Stimulated activated naive B cell treated with anti-CD40 and anti-IgM and Interleukin-4, amounts not matched to agents 10 μg/mL and 1 μg/mL and 100 μg/mL, for 72 hours (primary cell): Measurements from ENCODE around the gene RSRC1.

Source experiments
- ATAC-seq, 2 donors: fragments of 150-1000 bp; cut with Tn5 transposase; replicated peaks; 2 replicates each; pipeline ENCODE4 v1.10.0; 2021; ENCODE audit warnings: moderate library complexity in 1 of 2
- DNase-seq: peaks from one replicate; pipeline ENCODE4 v3.0.0; 2021
- H3K27ac Mint-ChIP-seq: one replicate; pipeline ENCODE4 v1.8.0; 2022; ENCODE audit warnings: mild to moderate bottlenecking, mixed read lengths
- H3K27me3 Mint-ChIP-seq, 2 donors: one replicate each; pipeline ENCODE4 v1.8.0; 2022; ENCODE audit warnings: mixed read lengths in 2 of 2
- H3K36me3 Mint-ChIP-seq, 2 donors: one replicate each; pipeline ENCODE4 v1.8.0; 2022; ENCODE audit warnings: mixed read lengths in 2 of 2, mild to moderate bottlenecking in 1 of 2
- H3K4me1 Mint-ChIP-seq, 2 donors: one replicate each; pipeline ENCODE4 v1.8.0; 2022; ENCODE audit warnings: mixed read lengths in 2 of 2, mild to moderate bottlenecking in 1 of 2
- H3K4me3 Mint-ChIP-seq, 2 donors: one replicate each; pipeline ENCODE4 v1.8.0; 2022; ENCODE audit warnings: mild to moderate bottlenecking in 2 of 2, mixed read lengths in 2 of 2, moderate library complexity in 1 of 2
- H3K9me3 Mint-ChIP-seq, 2 donors: one replicate each; pipeline ENCODE4 v1.8.0; 2022; ENCODE audit warnings: mixed read lengths in 2 of 2, mild to moderate bottlenecking in 1 of 2

Gene RSRC1

GRCh38 chr3:158359339-158359738 is 249.4 kb downstream of the RSRC1 start:
- Mint-ChIP-seq H3K36me3 (peaks cover 25 to 32% of the 10 kb centered on the region in 2 donors), H3K4me3 (no peak overlapping the region), H3K9me3 (peaks cover 4 to 5% of the 10 kb centered on the region in 2 donors), H3K27ac (no peak overlapping the region), H3K27me3 (no peaks in the 10 kb centered on the region), H3K4me1 (peaks cover 0 to 6% of the 10 kb centered on the region in 2 donors)
- ATAC-seq (no peak), DNase-seq (no peak)

- no peak for ATAC-seq
- H3K27me3 Mint-ChIP-seq, result no peaks in the 10 kb centered on the region
- H3K27ac Mint-ChIP-seq, result no peak overlapping the region
- H3K4me1 Mint-ChIP-seq, result peaks cover 0 to 6% of the 10 kb centered on the region in 2 donors
- no peak overlapping the region for H3K4me3 Mint-ChIP-seq
- DNase-seq, result no peak
- H3K9me3 Mint-ChIP-seq, result peaks cover 7% of the 10 kb centered on the region in 2 donors
- peaks cover 28 to 35% of the 10 kb centered on the region in 2 donors for H3K36me3 Mint-ChIP-seq
Measured at GRCh38 chr3:158360756-158361448, 251.0 kb downstream of the RSRC1 start.

GRCh38 chr3:158368271-158368670 is 258.4 kb downstream of the RSRC1 start:
- Mint-ChIP-seq H3K4me1 (peaks cover 0 to 1% of the 10 kb centered on the region in 2 donors), H3K9me3 (peaks cover 10 to 18% of the 10 kb centered on the region in 2 donors), H3K27me3 (no peaks in the 10 kb centered on the region), H3K27ac (no peak overlapping the region), H3K36me3 (peaks cover 9 to 24% of the 10 kb centered on the region in 2 donors), H3K4me3 (no peak overlapping the region)
- no peak for DNase-seq
- ATAC-seq, result no peak

GRCh38 chr3:158369279-158369678 is 259.4 kb downstream of the RSRC1 start:
- no peak for ATAC-seq
- no peaks in the 10 kb centered on the region for H3K27me3 Mint-ChIP-seq
- DNase-seq, result no peak
- peaks cover 0 to 1% of the 10 kb centered on the region in 2 donors for H3K4me1 Mint-ChIP-seq
- H3K36me3 Mint-ChIP-seq, result peaks cover 9 to 24% of the 10 kb centered on the region in 2 donors
- peaks cover 10 to 18% of the 10 kb centered on the region in 2 donors for H3K9me3 Mint-ChIP-seq
- no peak overlapping the region for H3K27ac Mint-ChIP-seq
- no peak overlapping the region for H3K4me3 Mint-ChIP-seq

GRCh38 chr3:158379517-158379916 is 269.6 kb downstream of the RSRC1 start:
- peaks cover 3 to 19% of the 10 kb centered on the region in 2 donors for H3K36me3 Mint-ChIP-seq
- H3K9me3 Mint-ChIP-seq, result peaks cover 0 to 4% of the 10 kb centered on the region in 2 donors
- no peak overlapping the region for H3K4me3 Mint-ChIP-seq
- no peaks in the 10 kb centered on the region for H3K27me3 Mint-ChIP-seq
- H3K4me1 Mint-ChIP-seq, result peaks cover 2 to 8% of the 10 kb centered on the region in 2 donors
- ATAC-seq, result no peak
- DNase-seq, result no peak
- H3K27ac Mint-ChIP-seq, result no peak overlapping the region

GRCh38 chr3:158381262-158381868 is 271.5 kb downstream of the RSRC1 start:
- no peak overlapping the region for H3K4me3 Mint-ChIP-seq
- DNase-seq (no peak), ATAC-seq (no peak)
- no peak overlapping the region for H3K27ac Mint-ChIP-seq
- no peaks in the 10 kb centered on the region for H3K27me3 Mint-ChIP-seq
- H3K36me3 Mint-ChIP-seq, result peaks cover 3 to 18% of the 10 kb centered on the region in 2 donors
- H3K9me3 Mint-ChIP-seq, result peaks cover 0 to 4% of the 10 kb centered on the region in 2 donors
- peaks cover 2 to 8% of the 10 kb centered on the region in 2 donors for H3K4me1 Mint-ChIP-seq

- Mint-ChIP-seq H3K27ac (no peak overlapping the region), H3K4me1 (peaks cover 2 to 8% of the 10 kb centered on the region in 2 donors), H3K36me3 (peaks cover 3 to 11% of the 10 kb centered on the region in 2 donors), H3K9me3 (peaks cover 0 to 3% of the 10 kb centered on the region in 2 donors), H3K4me3 (no peak overlapping the region), H3K27me3 (no peaks in the 10 kb centered on the region)
- DNase-seq (no peak), ATAC-seq (no peak)
Measured at GRCh38 chr3:158382479-158382878, 272.6 kb downstream of the RSRC1 start.

GRCh38 chr3:158384019-158384418 is 274.1 kb downstream of the RSRC1 start:
- H3K4me3 Mint-ChIP-seq, result no peak overlapping the region

GRCh38 chr3:158395421-158395820 is 285.5 kb downstream of the RSRC1 start:
- H3K36me3 Mint-ChIP-seq, result peaks cover 21 to 35% of the 10 kb centered on the region in 2 donors
- H3K9me3 Mint-ChIP-seq, result peaks cover 25 to 26% of the 10 kb centered on the region in 2 donors
- no peaks in the 10 kb centered on the region for H3K27me3 Mint-ChIP-seq
- no peaks in the 10 kb centered on the region for H3K4me1 Mint-ChIP-seq
- no peak overlapping the region for H3K4me3 Mint-ChIP-seq
- ATAC-seq (no peak), DNase-seq (no peak)
- H3K27ac Mint-ChIP-seq, result no peak overlapping the region

More at GRCh38 chr3:158384019-158384418, 274.1 kb downstream of the RSRC1 start:
- H3K9me3 Mint-ChIP-seq, result no peaks in the 10 kb centered on the region
- no peak for ATAC-seq
- peaks cover 0 to 11% of the 10 kb centered on the region in 2 donors for H3K36me3 Mint-ChIP-seq
- H3K4me1 Mint-ChIP-seq, result peaks cover under 1 to 2% of the 10 kb centered on the region in 2 donors
- no peak overlapping the region for H3K27ac Mint-ChIP-seq
- no peak for DNase-seq
- no peaks in the 10 kb centered on the region for H3K27me3 Mint-ChIP-seq

GRCh38 chr3:158402590-158402989 is 292.7 kb downstream of the RSRC1 start:
- Mint-ChIP-seq H3K27me3 (no peaks in the 10 kb centered on the region), H3K9me3 (peaks cover 0 to 1% of the 10 kb centered on the region in 2 donors), H3K4me1 (peaks cover 0 to 4% of the 10 kb centered on the region in 2 donors), H3K36me3 (no peaks in the 10 kb centered on the region), H3K4me3 (no peak overlapping the region), H3K27ac (no peak overlapping the region)
- DNase-seq (no peak), ATAC-seq (no peak)

- Mint-ChIP-seq H3K4me3 (no peak overlapping the region), H3K27me3 (no peaks in the 10 kb centered on the region), H3K36me3 (no peaks in the 10 kb centered on the region), H3K9me3 (no peaks in the 10 kb centered on the region), H3K4me1 (peaks cover 0 to 4% of the 10 kb centered on the region in 2 donors), H3K27ac (no peak overlapping the region)
- DNase-seq (no peak), ATAC-seq (no peak)
Measured at GRCh38 chr3:158403013-158403412, 293.1 kb downstream of the RSRC1 start.

GRCh38 chr3:158404131-158404718 is 294.3 kb downstream of the RSRC1 start:
- Mint-ChIP-seq H3K36me3 (no peaks in the 10 kb centered on the region), H3K4me1 (peaks cover 0 to 4% of the 10 kb centered on the region in 2 donors), H3K27ac (no peak overlapping the region), H3K9me3 (no peaks in the 10 kb centered on the region), H3K27me3 (no peaks in the 10 kb centered on the region), H3K4me3 (no peak overlapping the region)
- DNase-seq (no peak), ATAC-seq (no peak)

- no peaks in the 10 kb centered on the region for H3K36me3 Mint-ChIP-seq
- H3K27ac Mint-ChIP-seq, result no peak overlapping the region
- ATAC-seq, result no peak
- H3K4me3 Mint-ChIP-seq, result no peak overlapping the region
- H3K27me3 Mint-ChIP-seq, result no peaks in the 10 kb centered on the region
- DNase-seq, result no peak
- no peaks in the 10 kb centered on the region for H3K9me3 Mint-ChIP-seq
- peaks cover 0 to 4% of the 10 kb centered on the region in 2 donors for H3K4me1 Mint-ChIP-seq
Measured at GRCh38 chr3:158405507-158405906, 295.6 kb downstream of the RSRC1 start.

- no peaks in the 10 kb centered on the region for H3K4me1 Mint-ChIP-seq
- peaks cover 3 to 9% of the 10 kb centered on the region in 2 donors for H3K36me3 Mint-ChIP-seq
- H3K4me3 Mint-ChIP-seq, result no peak overlapping the region
Measured at GRCh38 chr3:158407844-158408517, 298.1 kb downstream of the RSRC1 start.

More at GRCh38 chr3:158407844-158408517, 298.1 kb downstream of the RSRC1 start:
- Mint-ChIP-seq H3K27ac (no peak overlapping the region), H3K27me3 (no peaks in the 10 kb centered on the region), H3K9me3 (peaks cover 0 to 4% of the 10 kb centered on the region in 2 donors)
- DNase-seq, result no peak
- ATAC-seq, result no peak
